Neural cell (in vitro differentiated cells): ENCODE results near the gene HRH4. TPM values are rescaled to one million over a fixed set of nuclear protein-coding genes. Genes with fewer than 3 reads are reported as not detected.

Experiments
- H2AFZ ChIP-seq: fragments of 200-600, 300-800 bp; sonication (generic), shearing (Covaris generic); 2 replicates; pipeline ENCODE4 v1.6.0; 2014; ENCODE audit warnings: low read depth, mild to moderate bottlenecking, antibody characterized with exemption, low read length, moderate library complexity
- H3F3A ChIP-seq: fragments of 200-600 bp; shearing (Covaris generic); 2 replicates; pipeline ENCODE4 v1.6.1; 2016; ENCODE audit warnings: mild to moderate bottlenecking, moderate library complexity, mixed read lengths, antibody characterized with exemption, low read length; ENCODE audit not compliant: insufficient read depth, poor library complexity, severe bottlenecking
- H3K27ac ChIP-seq: fragments of 200-600, 300-800 bp; sonication (generic), shearing (Covaris generic); 2 replicates; pipeline ENCODE4 v1.5.1; 2014; ENCODE audit warnings: mild to moderate bottlenecking, low read length, moderate library complexity
- H3K27me3 ChIP-seq: fragments of 300-800, 200-600 bp; sonication (generic), shearing (Covaris generic); 2 replicates; pipeline ENCODE4 v1.6.0; 2014; ENCODE audit warnings: mild to moderate bottlenecking, low read depth, low read length, moderate library complexity; ENCODE audit not compliant: insufficient read depth
- H3K36me3 ChIP-seq: fragments of 300-800, 200-600 bp; sonication (generic), shearing (Covaris generic); 2 replicates; pipeline ENCODE4 v1.5.1; 2014; ENCODE audit warnings: mild to moderate bottlenecking, antibody characterized with exemption, low read length, moderate library complexity; ENCODE audit not compliant: insufficient read depth
- H3K4me2 ChIP-seq: fragments of 300-800, 200-600 bp; sonication (generic), shearing (Covaris generic); 2 replicates; pipeline ENCODE4 v1.6.0; 2014; ENCODE audit warnings: mild to moderate bottlenecking, low read length
- H3K4me3 ChIP-seq: fragments of 300-800, 200-600 bp; sonication (generic), shearing (Covaris generic); 2 replicates; pipeline ENCODE4 v1.5.1; 2014; ENCODE audit warnings: mild to moderate bottlenecking, low read length, moderate library complexity
- H3K79me2 ChIP-seq: fragments of 200-600 bp; shearing (Covaris generic); replicated peaks from 2 replicates; pipeline ENCODE4 v1.6.0; 2014; ENCODE audit warnings: mild to moderate bottlenecking, low read length, moderate library complexity; ENCODE audit not compliant: insufficient read depth
- H3K9ac ChIP-seq: fragments of 300-800, 200-600 bp; sonication (generic), shearing (Covaris generic); 2 replicates; pipeline ENCODE4 v1.6.1; 2016; ENCODE audit warnings: mild to moderate bottlenecking, low read length, mixed read lengths
- H3K9me2 ChIP-seq: fragments of 200-600 bp; shearing (Covaris generic); 2 replicates; pipeline ENCODE4 v1.6.1; 2016; ENCODE audit warnings: mild to moderate bottlenecking, low read length, mixed read lengths; ENCODE audit not compliant: insufficient read depth
- H3K9me3 ChIP-seq: fragments of 200-600, 300-800 bp; sonication (generic), shearing (Covaris generic); 2 replicates; pipeline ENCODE4 v1.6.1; 2016; ENCODE audit warnings: mild to moderate bottlenecking, mixed run types, low read length, moderate library complexity, mixed read lengths
- H4K20me1 ChIP-seq: fragments of 200-600 bp; shearing (Covaris generic); 2 replicates; pipeline ENCODE4 v1.6.1; 2016; ENCODE audit warnings: mild to moderate bottlenecking, mixed run types; ENCODE audit not compliant: insufficient read depth
- CTCF ChIP-seq: fragments of 450-650 bp; IDR thresholded peaks from 2 replicates; pipeline ENCODE4 v1.5.1; 2014; ENCODE audit warnings: antibody characterized with exemption, mild to moderate bottlenecking, moderate library complexity; ENCODE audit not compliant: poor library complexity, severe bottlenecking
- EP300 ChIP-seq: fragments of 450-650 bp; conservative IDR thresholded peaks from 2 replicates; pipeline ENCODE4 v1.6.1; 2014; ENCODE audit warnings: antibody characterized with exemption, mild to moderate bottlenecking, moderate library complexity; ENCODE audit not compliant: poor library complexity, severe bottlenecking
- EZH2 ChIP-seq: fragments of 200-600, 300-800 bp; shearing (Covaris generic), sonication (generic); IDR thresholded peaks from 2 replicates; pipeline ENCODE4 v1.6.1; 2014; ENCODE audit warnings: antibody characterized with exemption, low read length, borderline replicate concordance, mild to moderate bottlenecking; ENCODE audit not compliant: insufficient read depth, poor library complexity, severe bottlenecking
- MXI1 ChIP-seq: fragments of 450-650 bp; conservative IDR thresholded peaks from 2 replicates; pipeline ENCODE4 v1.6.1; 2014; ENCODE audit warnings: antibody characterized with exemption, mild to moderate bottlenecking; ENCODE audit not compliant: poor library complexity, severe bottlenecking
- POLR2AphosphoS5 ChIP-seq: IDR thresholded peaks from 2 replicates; pipeline ENCODE4 v1.6.1; 2012
- RAD21 ChIP-seq: fragments of 450-650 bp; conservative IDR thresholded peaks from 2 replicates; pipeline ENCODE4 v1.6.1; 2014; ENCODE audit warnings: antibody characterized with exemption, mild to moderate bottlenecking, moderate library complexity
- REST ChIP-seq: IDR thresholded peaks from 2 replicates; pipeline ENCODE4 v1.6.1; 2012; ENCODE audit warnings: borderline replicate concordance
- SMC3 ChIP-seq: fragments of 450-650 bp; conservative IDR thresholded peaks from 2 replicates; pipeline ENCODE4 v1.6.1; 2014; ENCODE audit warnings: antibody characterized with exemption, mild to moderate bottlenecking, moderate library complexity; ENCODE audit not compliant: poor library complexity
- TAF1 ChIP-seq: IDR thresholded peaks from 2 replicates; pipeline ENCODE4 v1.6.1; 2012; ENCODE audit warnings: low read depth
- polyA plus RNA-seq: library from polyadenylated mRNA; depleted of rRNA; stranded (reverse); fragments of >200 nt; gene quantifications from 2 replicates; pipeline ENCODE4 v1.2.3, GENCODE V29; 2014

The HRH4 gene
- polyA plus RNA-seq, 1 donor from 2014 or later, result not detected

- Histone ChIP-seq H3K9me3 (no peaks in the 10 kb centered on the region), H3K79me2 (no peaks in the 10 kb centered on the region), H3K9me2 (no peaks in the 10 kb centered on the region), H3K9ac (peak overlapping the region; percentile 78), H3F3A (no peaks in the 10 kb centered on the region), H3K27me3 (no peaks in the 10 kb centered on the region), H3K27ac (peak overlapping the region; percentile 70), H3K36me3 (no peaks in the 10 kb centered on the region), H3K4me2 (peak overlapping the region; percentile 50), H2AFZ (no peak overlapping the region), H3K4me3 (peak overlapping the region; percentile 86), H4K20me1 (no peaks in the 10 kb centered on the region)
- TF ChIP-seq REST, result no peak
- TF ChIP-seq TAF1, result no peak
- no peak for TF ChIP-seq EZH2
- TF ChIP-seq SMC3, result no peak
- TF ChIP-seq EP300, result no peak
- TF ChIP-seq MXI1, result no peak
- TF ChIP-seq POLR2AphosphoS5, result no peak
- TF ChIP-seq RAD21, result no peak
- TF ChIP-seq CTCF, result no peak
Observed at GRCh38 chr18:24427484-24427883, 33.0 kb upstream of the HRH4 start.

- H3K4me3 ChIP-seq, result peak overlapping the region; percentile 86
- H3K9ac ChIP-seq, result no peak overlapping the region
- H3K36me3 ChIP-seq, result no peaks in the 10 kb centered on the region
- no peaks in the 10 kb centered on the region for H3F3A ChIP-seq
- TF ChIP-seq MXI1, result no peak
- peak; percentile 43 for TF ChIP-seq CTCF
- TF ChIP-seq EP300, result no peak
- H3K9me2 ChIP-seq, result no peaks in the 10 kb centered on the region
- peak overlapping the region; percentile 50 for H3K4me2 ChIP-seq
- H2AFZ ChIP-seq, result no peak overlapping the region
- H3K79me2 ChIP-seq, result no peaks in the 10 kb centered on the region
- no peaks in the 10 kb centered on the region for H4K20me1 ChIP-seq
- H3K27ac ChIP-seq, result no peak overlapping the region
- H3K27me3 ChIP-seq, result no peaks in the 10 kb centered on the region
- H3K9me3 ChIP-seq, result no peaks in the 10 kb centered on the region
Observed at GRCh38 chr18:24428709-24429108, 31.7 kb upstream of the HRH4 start.
